Uterus (tissue), 2 donors: ENCODE results near the gene ITGA2.

ENCODE experiments used
- CTCF ChIP-seq, 4 experiments: fragments of 200-600 bp in 2 of 4; fragments of 450-650 bp in 2 of 4; sonication (generic) in 2 of 4; IDR thresholded peaks; one replicate each; pipeline ENCODE4 v1.5.1; 2016 to 2019; ENCODE audit warnings: antibody characterized with exemption in 4 of 4, mild to moderate bottlenecking in 2 of 4, moderate library complexity in 1 of 4
- POLR2A ChIP-seq, 2 donors: fragments of 450-650 bp; IDR thresholded peaks; one replicate each; pipeline ENCODE4 v1.6.1; 2016; ENCODE audit warnings: antibody characterized with exemption in 2 of 2, mild to moderate bottlenecking in 1 of 2, moderate library complexity in 1 of 2

DNA sequence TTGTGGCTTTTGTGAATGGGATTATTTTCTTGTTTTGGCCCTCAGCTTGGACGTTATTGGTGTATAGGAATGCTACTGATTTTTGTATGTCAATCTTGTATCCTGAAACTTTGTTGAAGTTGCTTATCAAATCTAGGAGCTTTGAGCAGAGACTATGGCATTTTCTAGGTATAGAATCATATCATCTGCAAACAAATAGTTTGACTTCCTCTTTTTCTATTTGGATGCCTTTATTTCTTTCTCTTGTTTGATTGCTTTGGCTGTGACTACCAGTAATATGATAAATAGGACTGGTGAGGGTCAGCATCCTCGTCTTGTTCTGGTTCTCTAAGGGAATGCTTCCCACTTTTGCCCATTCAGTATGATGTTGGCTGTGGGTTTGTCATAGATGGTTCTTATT, 24.7 kb downstream of the ITGA2 start:
- no peak for TF ChIP-seq POLR2A (IDR thresholded peaks at IDR 0.05)
- no peak for TF ChIP-seq CTCF (IDR thresholded peaks at IDR 0.05)
